SU-DHL-6 (cell line): ENCODE measurements around the gene FBF1.

Experiments used
- H2AFZ ChIP-seq: fragments of 200-600 bp; sonication (generic); 2 replicates; pipeline ENCODE4 v1.6.1; 2014; ENCODE audit warnings: low read depth, mild to moderate bottlenecking, moderate library complexity, mixed read lengths, antibody characterized with exemption, low read length; ENCODE audit not compliant: severe bottlenecking
- H3F3A ChIP-seq: fragments of 200-600 bp; shearing (Covaris generic); 2 replicates; pipeline ENCODE4 v1.6.0; 2016; ENCODE audit warnings: antibody characterized with exemption, mild to moderate bottlenecking; ENCODE audit not compliant: insufficient read depth
- H3K27ac ChIP-seq: fragments of 200-600 bp; sonication (generic); 2 replicates; pipeline ENCODE4 v1.5.1; 2016; ENCODE audit warnings: low read depth, mild to moderate bottlenecking, low read length, moderate library complexity, mixed read lengths
- H3K27me3 ChIP-seq: fragments of 200-600 bp; sonication (generic), shearing (Covaris generic); 2 replicates; pipeline ENCODE4 v1.6.0; 2014; ENCODE audit warnings: mild to moderate bottlenecking, low read length
- H3K36me3 ChIP-seq: fragments of 200-600 bp; sonication (generic); 2 replicates; pipeline ENCODE4 v1.6.1; 2014; ENCODE audit warnings: mild to moderate bottlenecking, low read length, mixed read lengths
- H3K4me2 ChIP-seq: fragments of 300-600, 200-600 bp; shearing (Covaris generic), sonication (generic); 2 replicates; pipeline ENCODE4 v1.6.0; 2014; ENCODE audit warnings: low read length, low read depth, mild to moderate bottlenecking; ENCODE audit not compliant: poor library complexity, severe bottlenecking
- H3K4me3 ChIP-seq: fragments of 200-600 bp; sonication (generic); 2 replicates; pipeline ENCODE4 v1.5.1; 2014; ENCODE audit warnings: antibody characterized with exemption, low read length, mild to moderate bottlenecking, mixed read lengths; ENCODE audit not compliant: insufficient read depth, poor library complexity, severe bottlenecking
- H3K79me2 ChIP-seq: fragments of 200-600 bp; sonication (generic); 2 replicates; pipeline ENCODE4 v1.6.1; 2014; ENCODE audit warnings: mild to moderate bottlenecking, low read length, moderate library complexity; ENCODE audit not compliant: insufficient read depth
- H3K9ac ChIP-seq: fragments of 200-600 bp; sonication (generic); 2 replicates; pipeline ENCODE4 v1.7.0; 2014; ENCODE audit warnings: mild to moderate bottlenecking, low read length
- H3K9me2 ChIP-seq: fragments of 200-600 bp; sonication (generic); replicated peaks from 2 replicates; pipeline ENCODE4 v1.6.1; 2014; ENCODE audit warnings: low read length; ENCODE audit not compliant: insufficient read depth
- H3K9me3 ChIP-seq: fragments of 200-600 bp; sonication (generic); 2 replicates; pipeline ENCODE4 v1.6.1; 2014; ENCODE audit warnings: low read length, mixed read lengths; ENCODE audit not compliant: insufficient read depth
- H4K20me1 ChIP-seq: fragments of 200-600 bp; sonication (generic); 2 replicates; pipeline ENCODE4 v1.6.1; 2014; ENCODE audit warnings: low read depth, mild to moderate bottlenecking, antibody characterized with exemption, low read length, moderate library complexity, mixed read lengths
- CTCF ChIP-seq: fragments of 200-600 bp; sonication (generic); IDR thresholded peaks from one replicate; pipeline ENCODE4 v1.5.1; 2017; ENCODE audit warnings: antibody characterized with exemption, mild to moderate bottlenecking, low read length, moderate library complexity; ENCODE audit not compliant: insufficient read depth, poor library complexity, severe bottlenecking
- EZH2phosphoT487 ChIP-seq: fragments of 200-600 bp; sonication (generic), shearing (Covaris generic); conservative IDR thresholded peaks from 2 replicates; pipeline ENCODE4 v1.6.1; 2018; ENCODE audit warnings: mild to moderate bottlenecking, antibody characterized with exemption, low read length, moderate library complexity, mixed read lengths

The FBF1 gene

GRCh38 chr17:75864448-75864871 lies 76.4 kb downstream of the FBF1 start:
- Histone ChIP-seq H3K27ac (no peak overlapping the region), H3K9ac (no peak overlapping the region), H3K79me2 (no peaks in the 10 kb centered on the region), H3K4me2 (no peak overlapping the region), H3K9me2 (no peaks in the 10 kb centered on the region), H3F3A (peaks cover 5% of the 10 kb centered on the region; the same call in 1 of the 2 replicates), H3K36me3 (no peaks in the 10 kb centered on the region), H3K4me3 (no peak overlapping the region), H4K20me1 (no peaks in the 10 kb centered on the region), H3K9me3 (no peaks in the 10 kb centered on the region), H2AFZ (no peak overlapping the region), H3K27me3 (no peaks in the 10 kb centered on the region)
- TF ChIP-seq CTCF (no peak), EZH2phosphoT487 (no peak)

- no peak overlapping the region for H3K4me2 ChIP-seq
- no peaks in the 10 kb centered on the region for H3K36me3 ChIP-seq
- no peaks in the 10 kb centered on the region for H4K20me1 ChIP-seq
- H2AFZ ChIP-seq, result no peak overlapping the region
- H3K27me3 ChIP-seq, result no peaks in the 10 kb centered on the region
- H3K27ac ChIP-seq, result no peak overlapping the region
- H3K4me3 ChIP-seq, result no peak overlapping the region
- no peaks in the 10 kb centered on the region for H3K9me3 ChIP-seq
- no peak for TF ChIP-seq CTCF
- no peak for TF ChIP-seq EZH2phosphoT487
- H3K9ac ChIP-seq, result no peak overlapping the region
- no peaks in the 10 kb centered on the region for H3K9me2 ChIP-seq
- no peaks in the 10 kb centered on the region for H3K79me2 ChIP-seq
- peaks cover 18% of the 10 kb centered on the region for H3F3A ChIP-seq
These were observed 78.9 kb downstream of the FBF1 start for GRCh38 chr17:75861927-75862317.
